C4-2B (cell line): Measurements from ENCODE around the gene PSG1.

Source experiments
- ZFX ChIP-seq: fragments of 450-650 bp; IDR thresholded peaks from 2 replicates; pipeline ENCODE4 v1.6.1; 2017
- TF ChIP-seq, protein P1 (sequence below): fragments of 450-650 bp; conservative IDR thresholded peaks from 2 replicates; pipeline ENCODE4 v1.5.1; 2017; ENCODE audit warnings: mild to moderate bottlenecking

DNA sequence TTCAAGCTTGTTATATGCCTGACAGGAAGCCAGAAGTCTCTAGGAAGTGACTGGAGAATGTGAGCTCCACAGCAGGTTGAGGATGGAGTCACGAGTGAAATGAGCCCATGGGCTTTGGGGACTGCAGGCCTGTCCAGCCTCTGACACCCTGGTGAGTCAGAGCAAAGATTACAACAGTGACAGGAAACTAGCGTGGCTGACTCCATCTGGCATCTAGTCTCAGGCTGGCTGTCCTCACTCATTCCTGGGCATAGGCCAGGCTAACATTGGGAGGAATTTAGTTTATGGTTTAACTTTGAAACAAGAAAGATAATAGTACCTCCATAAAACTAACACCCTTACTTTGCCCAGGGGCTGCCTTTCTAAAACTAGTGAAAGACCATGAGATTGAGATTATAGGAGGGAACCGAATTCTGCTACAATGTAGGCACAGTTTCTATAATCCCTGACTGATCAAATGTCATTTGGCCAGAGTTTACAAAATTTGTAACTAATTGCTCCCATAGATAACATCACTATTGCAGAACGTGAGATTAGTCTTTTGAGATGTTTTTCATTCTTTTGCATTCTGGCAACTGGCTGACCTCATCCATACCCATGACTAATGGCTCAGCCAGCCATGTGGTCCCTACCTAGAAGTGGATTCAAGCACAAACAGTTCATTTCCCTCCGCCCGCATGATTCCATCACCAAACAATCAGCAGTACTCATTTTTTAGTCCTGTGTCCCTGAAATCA, 28.4 kb downstream of the PSG1 start:
- TF ChIP-seq, protein P1, sequence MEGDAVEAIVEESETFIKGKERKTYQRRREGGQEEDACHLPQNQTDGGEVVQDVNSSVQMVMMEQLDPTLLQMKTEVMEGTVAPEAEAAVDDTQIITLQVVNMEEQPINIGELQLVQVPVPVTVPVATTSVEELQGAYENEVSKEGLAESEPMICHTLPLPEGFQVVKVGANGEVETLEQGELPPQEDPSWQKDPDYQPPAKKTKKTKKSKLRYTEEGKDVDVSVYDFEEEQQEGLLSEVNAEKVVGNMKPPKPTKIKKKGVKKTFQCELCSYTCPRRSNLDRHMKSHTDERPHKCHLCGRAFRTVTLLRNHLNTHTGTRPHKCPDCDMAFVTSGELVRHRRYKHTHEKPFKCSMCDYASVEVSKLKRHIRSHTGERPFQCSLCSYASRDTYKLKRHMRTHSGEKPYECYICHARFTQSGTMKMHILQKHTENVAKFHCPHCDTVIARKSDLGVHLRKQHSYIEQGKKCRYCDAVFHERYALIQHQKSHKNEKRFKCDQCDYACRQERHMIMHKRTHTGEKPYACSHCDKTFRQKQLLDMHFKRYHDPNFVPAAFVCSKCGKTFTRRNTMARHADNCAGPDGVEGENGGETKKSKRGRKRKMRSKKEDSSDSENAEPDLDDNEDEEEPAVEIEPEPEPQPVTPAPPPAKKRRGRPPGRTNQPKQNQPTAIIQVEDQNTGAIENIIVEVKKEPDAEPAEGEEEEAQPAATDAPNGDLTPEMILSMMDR: no peak
- TF ChIP-seq ZFX: no peak
